Mesendoderm (in vitro differentiated cells): Measurements from ENCODE around the gene CCDC74B.
"Not testable (repeated sequence)": the region's sequence is repeated elsewhere in the genome, so short reads cannot be mapped to it uniquely, and the experiment has no call there.

Experiments
- DNase-seq: peaks from one replicate; pipeline ENCODE4 v3.0.0; 2013
- H2AK5ac ChIP-seq: 2 replicates; pipeline ENCODE4 v1.6.1; 2013; ENCODE audit warnings: low read length, inconsistent platforms
- H2BK120ac ChIP-seq: 2 replicates; pipeline ENCODE4 v1.6.1; 2013; ENCODE audit warnings: low read depth, mild to moderate bottlenecking, low read length, moderate library complexity, mixed read lengths
- H2BK15ac ChIP-seq: replicated peaks from 2 replicates; pipeline ENCODE4 v1.6.1; 2013; ENCODE audit warnings: low read depth, mild to moderate bottlenecking, moderate library complexity
- H2BK5ac ChIP-seq: 2 replicates; pipeline ENCODE4 v1.6.1; 2013; ENCODE audit warnings: low read length, inconsistent platforms
- H3K18ac ChIP-seq: 2 replicates; pipeline ENCODE4 v1.6.1; 2013; ENCODE audit warnings: mild to moderate bottlenecking, low read length, mixed read lengths
- H3K23ac ChIP-seq: one replicate; pipeline ENCODE4 v1.6.1; 2013; ENCODE audit warnings: low read length
- H3K27ac ChIP-seq: 2 replicates; pipeline ENCODE4 v1.5.1; 2013; ENCODE audit warnings: low read depth, mild to moderate bottlenecking, inconsistent platforms, low read length, moderate library complexity
- H3K27me3 ChIP-seq: 2 replicates; pipeline ENCODE4 v1.6.1; 2013; ENCODE audit warnings: low read length, control low read depth, mild to moderate bottlenecking, inconsistent platforms; ENCODE audit not compliant: insufficient read depth, poor library complexity
- H3K36me3 ChIP-seq: 2 replicates; pipeline ENCODE4 v1.6.1; 2013; ENCODE audit warnings: low read length, inconsistent platforms; ENCODE audit not compliant: control insufficient read depth, insufficient read depth
- H3K4ac ChIP-seq: one replicate; pipeline ENCODE4 v1.6.1; 2013; ENCODE audit warnings: low read depth, mild to moderate bottlenecking, low read length, moderate library complexity
- H3K4me1 ChIP-seq: 2 replicates; pipeline ENCODE4 v1.6.1; 2013; ENCODE audit warnings: low read depth, low read length, inconsistent platforms; ENCODE audit not compliant: control insufficient read depth
- H3K4me2 ChIP-seq: 2 replicates; pipeline ENCODE4 v1.6.1; 2013; ENCODE audit warnings: low read length
- H3K4me3 ChIP-seq: 2 replicates; pipeline ENCODE4 v1.5.1; 2013; ENCODE audit warnings: mild to moderate bottlenecking, low read length
- H3K56ac ChIP-seq: one replicate; pipeline ENCODE4 v1.6.1; 2013; ENCODE audit warnings: low read length
- H3K79me1 ChIP-seq: 2 replicates; pipeline ENCODE4 v1.6.1; 2013; ENCODE audit warnings: low read length, inconsistent platforms
- H3K79me2 ChIP-seq: 2 replicates; pipeline ENCODE4 v1.6.1; 2013; ENCODE audit warnings: mild to moderate bottlenecking, low read length; ENCODE audit not compliant: control insufficient read depth, insufficient read depth
- H3K9ac ChIP-seq: 2 replicates; pipeline ENCODE4 v1.6.1; 2013; ENCODE audit warnings: low read length, inconsistent platforms
- H4K5ac ChIP-seq: one replicate; pipeline ENCODE4 v1.6.1; 2013; ENCODE audit warnings: low read length
- H4K8ac ChIP-seq: one replicate; pipeline ENCODE4 v1.6.1; 2013; ENCODE audit warnings: low read depth, mild to moderate bottlenecking, control low read depth, low read length, moderate library complexity
- WGBS: extraction: QIAGEN DNeasy Blood & Tissue Kit; methylation state at CpG from one replicate; pipeline ENCODE4 v1.1.7; 2013; ENCODE audit warnings: low lambda C conversion rate, missing lambda C conversion rate; ENCODE audit not compliant: insufficient coverage; ENCODE audit errors: extremely low coverage; 5-methylcytosine and 5-hydroxymethylcytosine counted together

Gene CCDC74B

GRCh38 chr2:130159376-130159775 lies 14.5 kb upstream of the CCDC74B start:
- H4K5ac ChIP-seq, H2BK120ac ChIP-seq, H2BK15ac ChIP-seq, H3K9ac ChIP-seq, H3K79me1 ChIP-seq, H2BK5ac ChIP-seq, H3K36me3 ChIP-seq, H3K79me2 ChIP-seq, DNase-seq, H3K4me3 ChIP-seq, H3K4me2 ChIP-seq, H3K27me3 ChIP-seq, H3K56ac ChIP-seq, H3K4ac ChIP-seq, H3K23ac ChIP-seq, H3K18ac ChIP-seq, H3K4me1 ChIP-seq, H2AK5ac ChIP-seq, H3K27ac ChIP-seq, H4K8ac ChIP-seq: not testable (repeated sequence)
- WGBS, result no CpG with 5 or more reads among the region's 4 CpGs

GRCh38 chr2:130158631-130159030 lies 13.7 kb upstream of the CCDC74B start:
- no peaks in the 10 kb centered on the region for H3K27me3 ChIP-seq
- no peak overlapping the region for H2BK5ac ChIP-seq
- H3K79me2 ChIP-seq, result no peaks in the 10 kb centered on the region
- H3K9ac ChIP-seq, result no peak overlapping the region
- no peak overlapping the region for H4K5ac ChIP-seq
- H3K4ac ChIP-seq, result no peak overlapping the region
- H3K4me1 ChIP-seq, result no peaks in the 10 kb centered on the region
- no CpG with 5 or more reads among the region's 9 CpGs for WGBS
- no peak for DNase-seq
- H4K8ac ChIP-seq, result no peak overlapping the region
- no peak overlapping the region for H2AK5ac ChIP-seq
- H3K18ac ChIP-seq, result no peak overlapping the region
- H3K79me1 ChIP-seq, result no peaks in the 10 kb centered on the region
- no peak overlapping the region for H3K4me3 ChIP-seq
- H3K4me2 ChIP-seq, result no peak overlapping the region
- H2BK120ac ChIP-seq, result no peak overlapping the region
- no peak overlapping the region for H3K27ac ChIP-seq
- no peaks in the 10 kb centered on the region for H3K36me3 ChIP-seq
- H2BK15ac ChIP-seq, result no peak overlapping the region
- no peak overlapping the region for H3K23ac ChIP-seq
- H3K56ac ChIP-seq, result no peak overlapping the region

GRCh38 chr2:130157825-130158514 lies 13.1 kb upstream of the CCDC74B start:
- H3K18ac ChIP-seq, H3K79me1 ChIP-seq, H3K4ac ChIP-seq, H3K4me1 ChIP-seq, H3K23ac ChIP-seq, H3K27ac ChIP-seq, H3K9ac ChIP-seq, H4K8ac ChIP-seq, H4K5ac ChIP-seq, H3K56ac ChIP-seq, H2BK5ac ChIP-seq, H3K36me3 ChIP-seq, H3K4me2 ChIP-seq, H2BK120ac ChIP-seq, H3K4me3 ChIP-seq, H3K79me2 ChIP-seq, DNase-seq, H3K27me3 ChIP-seq, H2AK5ac ChIP-seq, H2BK15ac ChIP-seq: not testable (repeated sequence)
- no CpG with 5 or more reads among the region's 13 CpGs for WGBS

GRCh38 chr2:130157354-130157753 lies 12.4 kb upstream of the CCDC74B start:
- no CpG with 5 or more reads among the region's 12 CpGs for WGBS
- not testable (repeated sequence) for DNase-seq, H4K8ac ChIP-seq, H2BK5ac ChIP-seq, H2BK120ac ChIP-seq, H3K36me3 ChIP-seq, H3K27ac ChIP-seq, H3K4me1 ChIP-seq, H3K4ac ChIP-seq, H4K5ac ChIP-seq, H3K4me2 ChIP-seq, H2AK5ac ChIP-seq, H3K18ac ChIP-seq, H3K4me3 ChIP-seq, H3K79me1 ChIP-seq, H3K23ac ChIP-seq, H3K79me2 ChIP-seq, H3K27me3 ChIP-seq, H3K9ac ChIP-seq, H2BK15ac ChIP-seq, H3K56ac ChIP-seq

GRCh38 chr2:130156624-130157004 lies 11.7 kb upstream of the CCDC74B start:
- H2BK120ac ChIP-seq, result no peak overlapping the region
- H4K8ac ChIP-seq, result no peak overlapping the region
- no peak overlapping the region for H3K9ac ChIP-seq
- WGBS, result no CpG with 5 or more reads among the region's 9 CpGs
- H3K79me2 ChIP-seq, result no peaks in the 10 kb centered on the region
- H2BK15ac ChIP-seq, result no peak overlapping the region
- H4K5ac ChIP-seq, result no peak overlapping the region
- no peaks in the 10 kb centered on the region for H3K4me1 ChIP-seq
- H3K18ac ChIP-seq, result no peak overlapping the region
- no peak overlapping the region for H3K4me3 ChIP-seq
- H3K56ac ChIP-seq, result no peak overlapping the region
- no peak overlapping the region for H3K4me2 ChIP-seq
- H3K36me3 ChIP-seq, result no peaks in the 10 kb centered on the region
- H2BK5ac ChIP-seq, result no peak overlapping the region
- no peaks in the 10 kb centered on the region for H3K79me1 ChIP-seq
- no peak overlapping the region for H3K4ac ChIP-seq
- no peak overlapping the region for H3K23ac ChIP-seq
- no peak overlapping the region for H3K27ac ChIP-seq
- H2AK5ac ChIP-seq, result no peak overlapping the region
- H3K27me3 ChIP-seq, result no peaks in the 10 kb centered on the region
- DNase-seq, result no peak

- H2AK5ac ChIP-seq, H3K4me3 ChIP-seq, H3K79me2 ChIP-seq, H2BK120ac ChIP-seq, H3K4ac ChIP-seq, H3K56ac ChIP-seq, H4K5ac ChIP-seq, H3K23ac ChIP-seq, H2BK15ac ChIP-seq, H3K36me3 ChIP-seq, H3K79me1 ChIP-seq, H4K8ac ChIP-seq, H3K4me1 ChIP-seq, H3K27ac ChIP-seq, H3K18ac ChIP-seq, H3K27me3 ChIP-seq, H3K9ac ChIP-seq, H2BK5ac ChIP-seq, H3K4me2 ChIP-seq: not testable (repeated sequence)
- WGBS, result no CpG with 5 or more reads among the region's 16 CpGs
- peak; percentile 68 for DNase-seq
These were observed 11.2 kb upstream of the CCDC74B start for GRCh38 chr2:130155956-130156623.
